GM19328 (cell line): ENCODE data around the gene CMSS1.

Experiments
- ATAC-seq: cut with Tn5 transposase; IDR thresholded peaks from one replicate; pipeline ENCODE4 v1.9.1; 2021; ENCODE audit warnings: mild to moderate bottlenecking, moderate library complexity; ENCODE audit not compliant: unreplicated experiment

The CMSS1 gene

DNA sequence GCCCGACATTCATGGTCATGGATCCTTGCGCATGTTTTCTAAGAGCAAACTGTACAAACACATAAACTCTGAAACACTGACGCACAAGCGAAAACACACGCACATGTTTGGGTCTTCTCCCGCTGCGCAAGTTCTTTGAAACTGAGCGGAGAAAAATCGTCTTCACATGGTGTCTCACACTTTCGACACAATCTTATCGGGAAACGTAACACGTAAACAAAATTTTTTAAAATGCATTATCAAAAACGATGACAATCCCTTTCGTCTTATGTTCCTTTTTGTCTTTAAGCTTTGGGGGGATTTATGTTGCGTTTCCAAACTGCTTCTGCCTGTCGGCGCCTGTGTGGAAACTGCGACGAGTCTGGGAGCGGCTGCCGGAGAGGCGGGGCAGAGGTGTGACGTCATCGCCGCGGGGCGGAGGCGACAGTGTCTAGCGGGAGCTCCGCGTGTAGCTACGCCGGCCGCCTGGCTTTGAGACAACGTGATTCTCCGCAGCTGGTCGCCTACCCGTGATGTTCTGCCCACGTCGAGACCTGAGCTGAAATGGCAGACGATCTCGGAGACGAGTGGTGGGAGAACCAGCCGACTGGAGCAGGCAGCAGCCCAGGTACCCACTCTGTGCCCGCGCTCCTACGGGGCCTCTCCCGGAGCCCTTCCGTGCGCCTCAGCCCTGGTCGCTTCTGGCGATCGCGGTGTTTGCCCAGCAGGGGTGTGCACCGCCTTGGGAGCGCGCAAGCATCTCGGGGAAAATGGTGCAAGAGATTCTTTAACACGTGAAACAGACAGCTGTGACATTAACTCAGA lies at the start of gene CMSS1:
Gene CMSS1, plus strand, starts transcription at position 426 of the 804 bp plus-strand sequence.
- ATAC-seq = peak; percentile 98

DNA sequence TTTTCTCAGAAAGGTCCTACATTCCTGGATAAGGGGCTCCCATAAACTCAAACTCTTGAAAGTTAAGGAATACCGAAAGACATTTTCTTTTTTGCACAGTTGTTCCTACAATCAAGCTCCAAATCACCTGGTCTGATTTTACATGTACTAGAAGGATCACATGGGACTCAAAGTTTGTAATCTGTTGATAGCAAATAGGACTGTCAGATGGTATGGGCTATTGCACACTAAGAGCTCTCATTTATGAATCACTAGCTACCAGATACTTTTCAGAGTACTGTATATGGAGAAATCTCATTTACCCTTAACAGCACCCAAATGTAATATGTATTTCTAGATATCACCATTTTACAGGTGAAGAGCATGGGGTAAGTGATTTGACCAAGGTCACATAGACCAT lies 49.5 kb upstream of the CMSS1 start:
- ATAC-seq = no peak

DNA sequence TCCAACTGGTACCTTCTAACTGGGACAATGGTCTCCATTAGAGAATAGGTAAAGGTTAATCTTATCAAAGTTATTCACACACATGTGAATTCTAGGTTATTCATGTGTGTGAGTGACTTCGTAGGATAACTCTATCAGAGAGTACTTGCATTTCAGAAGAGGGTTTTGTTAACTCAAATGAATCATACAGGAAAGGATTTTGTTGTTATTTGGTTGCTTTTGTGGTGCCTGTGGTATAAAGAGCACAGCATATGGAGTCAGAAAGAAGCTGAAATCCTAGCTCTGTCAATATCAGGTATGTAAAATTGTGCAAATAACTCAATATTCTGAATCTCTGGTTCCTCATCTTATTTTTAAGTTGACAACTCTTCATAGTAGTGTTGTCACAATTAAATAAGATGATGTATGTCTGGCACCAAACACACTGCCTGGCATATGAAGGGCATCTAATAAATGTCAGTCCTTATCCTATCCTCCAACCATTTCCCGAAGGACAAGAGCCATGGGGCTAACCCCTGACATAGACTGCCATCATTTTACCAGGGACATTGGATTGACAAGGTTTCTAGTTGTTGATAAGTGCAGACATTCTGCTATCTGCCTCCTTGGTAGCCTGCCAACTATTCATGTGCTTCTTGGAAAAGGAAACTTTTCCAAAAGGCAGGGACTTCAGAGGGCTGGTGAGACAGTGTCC lies 48.7 kb upstream of the CMSS1 start:
- ATAC-seq = no peak

DNA sequence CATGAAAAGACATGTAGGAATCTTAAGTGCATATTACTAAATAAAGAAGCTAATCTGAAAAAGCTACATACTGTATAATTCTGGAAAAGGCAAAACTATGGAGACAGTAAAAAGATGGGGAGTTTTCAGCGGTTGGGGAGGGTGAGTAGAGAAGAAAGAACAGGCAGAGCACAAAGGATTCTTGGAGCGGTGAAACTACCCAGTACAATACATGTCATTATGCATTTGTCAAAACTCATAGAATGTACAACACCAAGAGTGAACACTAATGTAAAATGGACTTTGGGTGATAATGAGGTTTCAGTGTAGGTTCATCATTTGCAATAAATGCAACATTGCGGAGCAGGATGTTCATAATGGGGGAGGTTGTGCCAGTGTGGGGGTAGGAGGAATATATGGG lies 45.5 kb upstream of the CMSS1 start:
- no peak for ATAC-seq

DNA sequence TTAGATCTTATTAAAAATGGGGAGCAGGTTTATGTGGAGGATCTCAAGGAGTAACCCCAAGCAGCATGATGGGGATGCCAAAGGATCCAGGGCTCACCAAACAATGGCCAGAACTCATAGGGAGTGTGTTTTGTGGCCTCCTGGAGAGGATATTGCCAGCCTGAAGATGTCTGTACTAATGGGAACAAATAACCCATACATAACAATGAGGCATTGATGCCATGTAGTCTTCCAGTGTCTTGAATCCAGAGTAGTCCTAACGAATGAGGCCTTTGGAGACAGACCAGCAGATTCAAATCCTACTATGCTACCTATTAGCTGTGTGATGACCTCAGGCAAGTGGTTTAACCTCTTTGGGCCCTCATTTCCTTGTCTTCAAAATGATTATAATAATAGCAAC lies 45.0 kb upstream of the CMSS1 start:
- no peak for ATAC-seq

DNA sequence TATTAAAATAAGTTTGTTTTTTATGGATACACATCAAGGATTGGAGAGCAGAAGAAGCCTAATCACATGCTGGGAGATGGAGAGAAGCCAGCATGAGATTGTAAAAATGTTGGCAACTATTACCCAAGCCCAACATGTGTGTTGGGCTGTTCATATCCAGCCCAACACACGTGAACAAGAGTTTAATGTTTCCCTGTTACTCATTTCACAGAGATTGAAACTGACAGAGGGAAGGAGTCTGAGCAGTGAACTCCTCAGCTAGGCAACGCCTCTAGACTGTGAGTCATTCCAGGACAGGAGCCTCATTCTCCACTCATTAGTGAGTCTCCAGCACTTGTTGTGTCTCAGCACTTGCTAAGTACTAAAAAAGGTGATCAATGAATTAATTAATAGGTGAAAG lies 43.2 kb upstream of the CMSS1 start:
- ATAC-seq = peak; percentile 72

DNA sequence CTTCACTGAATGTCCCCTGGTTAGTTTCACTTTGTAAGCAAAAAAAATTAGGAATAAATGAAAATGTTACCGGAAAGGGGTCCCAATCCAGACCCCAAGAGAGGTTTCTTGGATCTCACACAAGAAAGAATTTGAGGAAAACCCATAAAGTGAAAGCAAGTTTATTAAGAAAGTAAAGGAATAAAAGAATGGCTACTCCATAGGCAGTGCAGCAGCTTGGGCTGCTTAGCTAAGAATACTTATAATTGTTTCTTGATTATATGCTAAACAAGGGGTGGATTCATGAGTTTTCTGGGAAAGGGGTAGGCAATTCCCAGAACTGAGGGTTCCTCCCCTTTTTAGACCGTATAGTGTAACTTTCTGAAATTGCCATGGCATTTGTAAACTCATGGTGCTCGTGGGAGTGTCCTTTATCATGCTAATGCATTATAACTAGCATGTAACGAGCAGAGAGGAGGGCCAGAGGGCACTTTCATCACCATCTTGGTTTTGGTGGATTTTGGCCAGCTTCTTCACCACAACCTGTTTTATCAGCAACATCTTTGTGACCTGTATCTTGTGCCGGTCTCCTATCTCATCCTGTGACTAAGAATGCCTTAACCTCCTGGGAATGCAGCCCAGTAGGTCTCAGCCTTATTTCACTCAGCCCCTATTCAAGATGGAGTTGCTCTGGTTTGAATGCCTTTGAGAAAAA lies 41.0 kb upstream of the CMSS1 start:
- no peak for ATAC-seq

DNA sequence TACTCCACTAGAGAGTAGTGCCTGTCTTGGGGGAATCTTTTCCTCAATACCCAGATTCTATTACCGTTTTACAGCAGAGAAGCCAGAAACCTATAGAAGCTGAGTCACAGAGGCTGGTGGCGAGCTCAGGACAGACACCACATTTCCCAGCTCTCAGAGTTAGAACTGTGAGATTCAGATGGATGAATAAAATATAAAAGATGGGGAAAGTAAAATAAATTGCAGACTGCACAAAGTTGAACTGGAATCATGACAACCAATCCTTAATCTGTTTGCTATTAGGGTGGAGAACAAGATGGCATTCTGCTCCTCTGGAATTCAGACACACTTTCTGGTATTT lies 40.5 kb upstream of the CMSS1 start:
- no peak for ATAC-seq

DNA sequence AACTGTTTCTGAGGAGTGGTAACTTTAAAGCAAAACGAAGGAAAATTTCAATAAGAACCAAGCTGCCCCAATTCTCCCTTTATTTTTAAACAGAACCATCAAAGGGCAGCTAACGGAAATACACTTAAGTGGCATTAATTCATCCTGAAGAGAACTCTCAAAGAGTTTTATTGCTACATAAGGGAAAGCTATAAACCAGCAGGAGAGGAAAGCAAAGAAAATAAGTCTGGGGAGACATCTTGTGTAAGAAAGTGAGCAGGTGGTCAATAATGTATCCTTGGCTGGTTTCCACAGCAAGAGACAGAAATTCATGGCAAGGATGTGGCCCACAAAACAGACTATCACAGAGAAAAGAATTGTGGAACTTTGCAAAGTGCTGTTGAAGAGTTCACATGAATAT lies 40.0 kb upstream of the CMSS1 start:
- no peak for ATAC-seq

DNA sequence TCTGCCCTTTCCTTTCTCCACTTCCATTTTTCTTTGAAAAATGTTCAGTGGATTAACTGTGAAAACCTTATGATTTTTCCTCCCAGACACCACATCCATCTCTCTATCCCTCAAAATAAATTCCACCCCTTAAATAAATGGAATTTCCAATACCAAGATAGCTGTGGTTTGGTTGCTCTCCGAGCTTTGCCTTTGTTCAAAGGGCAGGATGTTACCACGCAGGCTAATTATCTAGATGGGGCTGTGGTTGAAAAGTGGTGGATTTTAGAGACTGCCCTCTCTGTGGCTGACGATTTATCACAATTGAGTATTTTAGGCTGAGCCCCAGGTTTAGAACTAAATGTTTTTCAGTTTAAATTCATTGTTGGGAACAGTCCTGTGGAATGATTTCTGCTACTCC lies 36.9 kb upstream of the CMSS1 start:
- ATAC-seq = no peak

DNA sequence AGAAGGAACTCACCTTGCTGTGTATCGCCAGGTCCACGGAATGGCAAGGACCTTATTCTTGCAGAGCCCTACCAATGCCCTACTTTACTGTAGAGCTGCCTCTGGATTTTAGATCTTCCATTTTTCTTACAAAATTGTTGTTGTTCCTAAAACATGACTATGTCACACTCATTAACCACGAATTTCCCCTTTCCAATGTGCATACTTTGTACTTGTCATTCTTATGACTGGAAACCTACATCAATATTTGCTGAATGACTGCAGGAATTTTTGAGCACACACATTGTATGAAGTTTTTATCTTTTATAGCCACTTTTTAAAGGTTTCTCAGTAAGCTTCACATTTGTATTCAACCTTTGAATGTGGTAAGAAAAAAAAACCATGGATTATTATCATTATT lies 35.9 kb upstream of the CMSS1 start:
- ATAC-seq = no peak

DNA sequence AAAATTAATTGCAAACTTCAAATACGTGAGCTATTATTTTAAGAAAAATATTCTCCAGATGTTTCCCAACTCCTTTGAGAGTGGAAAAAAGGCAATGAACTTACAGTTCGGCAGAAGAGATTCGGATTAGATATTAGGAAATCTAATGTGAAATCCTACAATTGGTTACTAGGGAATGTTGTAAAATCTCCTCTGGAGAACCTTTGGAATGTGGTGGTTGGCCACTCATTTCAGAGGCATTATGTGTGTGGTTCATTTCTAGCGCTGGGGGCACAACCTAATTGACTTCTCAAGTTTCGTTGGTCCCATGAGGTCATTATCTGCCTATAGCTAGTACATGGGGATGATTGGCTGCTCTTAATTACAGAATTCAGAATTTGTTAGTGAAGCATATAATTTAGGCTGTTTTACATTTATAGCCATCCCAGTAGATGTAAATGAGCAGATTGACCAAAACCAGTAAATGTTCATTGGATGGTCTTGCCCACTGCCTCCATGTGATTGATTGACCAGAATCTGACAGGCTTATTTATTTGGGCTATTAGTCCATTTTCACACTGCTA lies 34.6 kb upstream of the CMSS1 start:
- ATAC-seq = no peak

DNA sequence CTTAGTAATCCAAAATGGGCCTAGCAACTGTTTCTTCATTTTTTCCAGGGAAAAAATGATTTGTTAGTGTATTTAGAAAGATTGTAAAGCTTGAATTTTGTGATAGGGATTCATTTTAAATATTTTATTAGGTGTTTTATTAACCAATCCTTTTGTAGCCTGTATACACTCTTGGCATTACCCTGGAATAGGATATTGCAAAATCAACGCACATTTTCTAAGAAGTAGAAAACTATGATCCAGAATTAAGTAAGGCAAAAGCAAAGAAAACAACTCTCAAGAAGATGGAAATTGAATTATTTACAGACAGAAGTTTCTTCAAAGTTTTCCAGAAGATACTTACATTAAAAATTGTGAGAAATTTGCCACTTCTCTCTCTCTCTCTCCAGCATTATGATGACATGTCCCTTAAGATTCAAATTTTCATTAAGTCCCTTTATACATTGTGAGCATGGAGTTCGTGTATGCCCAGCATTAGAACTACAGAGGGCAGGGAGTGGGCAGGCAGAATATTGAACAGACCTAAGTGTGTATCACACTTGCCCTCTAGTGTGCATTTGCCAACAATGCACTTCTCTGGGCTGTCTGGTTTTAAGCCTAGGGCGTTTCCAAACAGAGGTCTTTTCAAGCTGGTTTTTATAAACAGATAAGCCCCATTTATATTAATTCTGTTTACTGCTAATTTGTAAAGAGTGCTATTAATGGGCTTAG lies 28.5 kb upstream of the CMSS1 start:
- peak; percentile 89 for ATAC-seq

DNA sequence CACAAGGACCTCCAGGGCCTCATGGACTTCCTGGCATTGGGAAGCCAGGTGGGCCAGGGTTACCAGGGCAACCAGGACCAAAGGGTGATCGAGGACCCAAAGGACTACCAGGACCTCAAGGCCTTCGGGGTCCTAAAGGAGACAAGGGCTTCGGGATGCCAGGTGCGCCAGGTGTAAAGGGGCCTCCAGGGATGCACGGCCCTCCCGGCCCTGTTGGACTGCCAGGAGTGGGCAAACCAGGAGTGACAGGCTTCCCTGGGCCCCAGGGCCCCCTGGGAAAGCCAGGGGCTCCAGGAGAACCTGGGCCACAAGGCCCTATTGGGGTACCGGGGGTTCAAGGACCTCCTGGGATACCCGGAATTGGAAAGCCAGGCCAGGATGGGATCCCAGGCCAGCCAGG lies 23.2 kb upstream of the CMSS1 start:
- no peak for ATAC-seq

DNA sequence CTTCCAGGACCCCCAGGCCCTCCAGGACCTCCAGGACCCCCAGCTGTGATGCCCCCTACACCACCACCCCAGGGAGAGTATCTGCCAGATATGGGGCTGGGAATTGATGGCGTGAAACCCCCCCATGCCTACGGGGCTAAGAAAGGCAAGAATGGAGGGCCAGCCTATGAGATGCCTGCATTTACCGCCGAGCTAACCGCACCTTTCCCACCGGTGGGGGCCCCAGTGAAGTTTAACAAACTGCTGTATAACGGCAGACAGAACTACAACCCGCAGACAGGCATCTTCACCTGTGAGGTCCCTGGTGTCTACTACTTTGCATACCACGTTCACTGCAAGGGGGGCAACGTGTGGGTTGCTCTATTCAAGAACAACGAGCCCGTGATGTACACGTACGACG lies 22.1 kb upstream of the CMSS1 start:
- ATAC-seq = no peak

DNA sequence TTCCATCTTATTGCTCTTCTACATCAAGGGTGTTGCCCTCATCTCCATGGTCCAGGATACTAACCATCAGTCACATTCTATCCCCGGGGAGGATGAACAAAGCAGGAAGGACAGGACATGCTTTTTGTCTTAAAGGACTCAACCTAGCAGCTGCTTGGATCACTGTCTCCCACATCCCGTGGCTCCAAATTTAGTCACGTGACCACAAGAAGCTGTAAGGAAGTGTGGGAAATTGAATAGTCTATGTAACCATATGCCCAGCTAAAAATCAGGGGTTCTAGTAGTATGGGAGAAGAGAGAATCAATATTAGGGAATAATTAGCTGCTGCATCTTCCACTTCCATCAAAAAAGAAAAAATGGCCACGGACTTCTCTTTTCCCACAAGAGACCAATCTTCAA lies 18.2 kb upstream of the CMSS1 start:
- ATAC-seq = no peak

DNA sequence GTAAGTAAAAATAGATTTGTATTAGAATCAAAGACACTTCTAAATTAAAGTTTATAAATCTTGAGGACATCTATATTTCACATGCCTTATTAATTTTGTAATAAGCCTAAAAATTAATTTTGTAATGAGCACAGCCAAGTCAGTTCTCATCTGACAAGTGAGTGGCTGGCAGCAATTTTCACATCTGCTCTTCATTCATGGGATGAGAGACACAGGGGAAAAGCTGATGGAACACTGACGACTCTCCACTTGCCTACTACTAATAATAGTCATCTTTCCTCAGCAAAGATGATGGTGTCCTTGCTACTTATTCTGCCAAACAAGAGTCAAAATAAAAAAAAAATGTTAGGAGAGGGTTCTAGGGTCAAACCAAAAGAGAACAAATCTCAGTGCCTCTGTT lies 14.4 kb upstream of the CMSS1 start:
- no peak for ATAC-seq

DNA sequence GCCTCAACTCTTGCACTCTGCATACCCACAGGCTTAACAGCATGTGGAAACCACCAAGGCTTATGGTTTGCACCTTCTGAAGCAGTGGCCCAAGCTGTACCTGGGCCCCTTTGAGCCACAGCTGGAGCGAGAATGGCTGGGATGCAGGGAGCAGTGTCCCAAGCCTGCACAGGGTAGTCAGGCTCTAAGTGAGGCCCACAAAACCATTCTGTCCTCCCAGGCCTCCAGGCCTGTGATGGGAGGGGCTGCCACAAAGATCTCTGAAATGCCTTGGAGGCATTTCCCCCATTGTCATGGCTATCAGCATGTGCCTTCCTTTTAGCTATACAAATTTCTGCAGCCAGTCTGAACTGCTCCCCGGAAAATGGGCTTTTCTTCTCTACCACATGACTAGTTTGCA lies 12.5 kb upstream of the CMSS1 start:
- ATAC-seq = no peak

DNA sequence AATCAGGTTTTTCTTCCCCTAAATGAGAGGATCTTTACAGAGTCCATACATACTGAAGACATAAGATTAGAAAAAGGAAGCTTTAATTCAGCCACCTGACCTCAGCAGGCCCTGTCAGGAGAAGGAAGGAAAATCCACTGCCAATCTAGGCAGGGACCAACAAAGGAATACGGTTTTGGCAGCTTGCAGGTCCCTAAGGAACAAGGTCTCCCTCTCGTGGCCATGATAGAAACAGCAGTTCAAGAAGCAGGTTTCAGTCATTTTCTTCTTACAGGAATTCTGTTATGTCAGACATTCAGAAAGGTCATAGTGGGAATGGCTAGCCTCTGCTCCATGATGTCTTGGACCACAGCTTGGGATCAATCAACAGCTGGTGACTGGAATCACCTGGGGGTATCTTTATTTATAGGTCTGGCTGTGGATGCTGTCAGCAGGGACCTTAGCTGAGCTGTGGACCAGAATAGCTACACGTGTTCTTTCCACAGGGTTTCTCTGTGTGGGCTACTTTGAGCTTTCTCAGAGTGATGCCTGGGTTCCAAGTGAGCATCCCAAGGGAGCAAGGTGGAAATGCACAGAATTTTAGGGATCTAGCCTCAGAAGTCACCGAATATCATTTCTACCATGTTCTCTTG lies 9.4 kb upstream of the CMSS1 start:
- peak; percentile 61 for ATAC-seq

DNA sequence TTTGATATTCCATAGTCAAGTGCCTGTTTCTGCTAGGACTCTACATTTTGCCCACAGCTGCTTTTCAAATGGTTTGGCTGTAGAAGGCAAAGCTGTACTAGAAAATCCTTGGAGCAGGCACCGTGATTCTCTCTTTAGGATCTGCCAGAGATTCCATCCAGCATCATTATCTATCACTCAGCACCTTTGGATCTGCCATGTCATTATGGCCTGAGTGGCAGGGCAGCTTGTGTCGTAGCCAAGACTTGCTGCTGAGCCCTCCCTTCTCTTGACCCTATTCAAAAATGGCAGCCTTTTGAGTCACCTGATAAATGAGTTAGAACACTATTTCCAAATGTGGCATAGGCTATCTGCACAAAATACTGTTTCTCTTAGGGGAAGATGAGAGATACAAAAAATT lies 8.1 kb upstream of the CMSS1 start:
- no peak for ATAC-seq

DNA sequence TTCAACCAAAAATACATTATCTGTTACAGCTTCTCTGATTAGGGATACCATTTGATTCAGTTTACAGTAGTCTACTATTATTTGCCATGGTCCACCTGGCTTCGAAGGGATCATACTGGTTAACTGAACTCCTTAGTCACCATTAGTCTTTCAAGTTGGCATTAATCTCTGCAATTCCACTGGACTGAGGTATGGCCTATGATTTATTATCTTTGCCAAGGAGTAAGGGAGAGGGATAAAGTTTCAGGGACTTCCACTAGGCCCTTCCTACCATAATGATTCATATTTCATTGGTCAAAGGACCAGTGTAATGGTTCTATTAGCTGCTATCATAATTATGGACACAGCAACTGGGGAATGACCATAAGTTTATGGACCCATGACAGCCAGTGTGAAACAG lies 7.3 kb upstream of the CMSS1 start:
- no peak for ATAC-seq
